GM12892 (cell line): Measurements from ENCODE around the gene DNMT3A.

Experiments used
- DNase-seq: peaks from one replicate; pipeline ENCODE4 v3.0.0; 2011; ENCODE audit not compliant: insufficient read length
- FAIRE-seq: peaks from 2 replicates; lab custom pipeline; 2011; peaks lifted over from hg19 to GRCh38; lab: Jason Lieb, UNC
- POLR2A ChIP-seq: IDR thresholded peaks from 2 replicates; pipeline ENCODE4 v1.6.1; 2011; ENCODE audit warnings: low read depth, low read length, control low read depth
- POLR2AphosphoS5 ChIP-seq: IDR thresholded peaks from 2 replicates; pipeline ENCODE4 v1.6.1; 2011; ENCODE audit warnings: low read depth, low read length, control low read depth
- TAF1 ChIP-seq: IDR thresholded peaks from 2 replicates; pipeline ENCODE4 v1.6.1; 2011; ENCODE audit warnings: low read depth, mild to moderate bottlenecking, control low read depth, low read length, borderline replicate concordance

The DNMT3A gene

DNA sequence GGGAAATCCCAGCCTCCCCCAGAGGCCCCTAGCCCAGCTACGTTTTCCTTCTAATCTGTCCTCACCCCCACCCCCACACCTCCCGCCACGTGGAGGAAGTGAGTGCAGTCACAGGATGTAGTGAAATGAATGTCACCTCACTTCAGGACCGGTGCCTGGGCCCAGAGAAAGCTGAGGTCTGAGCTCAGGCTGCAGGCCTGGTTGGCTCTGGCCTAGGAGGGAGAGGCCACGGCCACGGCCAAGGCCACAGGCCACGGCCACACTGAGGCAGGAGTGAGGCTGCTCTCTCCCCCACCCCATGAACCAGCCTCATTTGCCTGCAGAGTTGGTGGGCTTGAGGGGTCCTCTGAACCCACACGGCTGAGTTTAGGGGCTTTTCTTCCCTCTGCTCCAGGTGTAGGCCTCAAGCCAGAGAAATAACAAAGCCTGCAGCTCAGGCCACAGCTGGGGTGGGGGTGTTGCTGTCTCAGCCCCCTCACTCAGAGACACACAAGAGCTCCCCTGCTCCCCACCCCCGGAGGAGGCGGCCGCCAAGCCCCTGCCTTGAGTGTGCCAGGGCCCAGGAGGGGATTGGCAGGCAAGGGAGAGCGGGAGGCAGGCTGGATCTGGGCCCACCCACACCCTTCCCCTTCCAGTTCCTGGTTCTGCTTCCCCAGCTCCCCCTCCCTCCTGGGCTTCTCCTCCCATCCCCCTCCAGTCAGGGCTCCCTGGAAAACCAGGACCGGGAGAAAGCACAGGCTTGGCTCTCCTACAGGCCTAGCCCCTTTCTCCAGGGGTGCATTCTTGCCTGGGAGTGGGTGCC is 27.0 kb downstream of the DNMT3A start:
- DNase-seq, result peak; percentile 93
- peak; percentile 95 for FAIRE-seq
- TF ChIP-seq POLR2AphosphoS5 (peak; percentile 75), POLR2A (peak; percentile 80), TAF1 (0 out of 2 replicates have a peak, but pooled peaks have one; percentile 62)

GRCh38 chr2:25313711-25314513 is 27.8 kb downstream of the DNMT3A start:
- TF ChIP-seq POLR2A (no peak), POLR2AphosphoS5 (no peak), TAF1 (no peak)
- peak; percentile 69 for FAIRE-seq
- DNase-seq, result no peak

DNA sequence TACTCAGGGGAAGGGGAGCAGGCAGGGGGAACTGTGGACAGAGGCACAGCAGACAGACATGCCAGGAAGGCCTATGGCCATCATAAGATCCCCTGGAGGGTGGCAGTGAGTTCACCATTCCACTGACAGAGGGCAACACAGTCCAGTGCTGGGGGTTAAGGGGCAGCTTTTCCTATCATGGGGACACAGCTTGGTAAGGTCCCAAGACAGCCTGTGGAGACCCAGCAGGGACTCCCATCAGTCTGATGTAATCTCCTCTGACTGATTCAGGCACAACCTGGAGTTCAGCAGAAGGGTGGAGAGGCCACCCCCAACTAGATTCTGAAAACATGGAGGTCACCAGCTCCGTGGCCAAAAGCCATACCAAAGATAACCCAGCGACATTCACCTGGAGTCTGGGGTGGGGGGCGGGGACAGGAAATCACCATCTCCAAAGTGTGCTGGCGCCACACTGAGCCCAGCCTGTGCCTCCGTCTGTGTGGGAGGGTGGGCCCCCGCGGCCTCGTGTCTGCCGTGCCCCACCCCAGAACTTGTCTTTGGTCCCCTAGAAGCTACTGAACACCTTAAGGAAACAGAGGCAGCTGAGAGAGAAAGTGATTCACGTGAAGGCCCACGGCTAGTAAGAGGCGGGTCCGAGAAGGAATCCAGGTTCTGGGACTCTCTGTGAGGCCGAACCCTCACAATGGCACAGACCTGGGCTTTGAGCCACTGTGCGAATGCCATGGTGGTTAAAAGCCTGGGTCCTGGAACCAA is 28.6 kb downstream of the DNMT3A start:
- FAIRE-seq (peak; percentile 38), DNase-seq (no peak)
- no peak for TF ChIP-seq POLR2AphosphoS5
- TF ChIP-seq POLR2A, result no peak
- TF ChIP-seq TAF1, result no peak

DNA sequence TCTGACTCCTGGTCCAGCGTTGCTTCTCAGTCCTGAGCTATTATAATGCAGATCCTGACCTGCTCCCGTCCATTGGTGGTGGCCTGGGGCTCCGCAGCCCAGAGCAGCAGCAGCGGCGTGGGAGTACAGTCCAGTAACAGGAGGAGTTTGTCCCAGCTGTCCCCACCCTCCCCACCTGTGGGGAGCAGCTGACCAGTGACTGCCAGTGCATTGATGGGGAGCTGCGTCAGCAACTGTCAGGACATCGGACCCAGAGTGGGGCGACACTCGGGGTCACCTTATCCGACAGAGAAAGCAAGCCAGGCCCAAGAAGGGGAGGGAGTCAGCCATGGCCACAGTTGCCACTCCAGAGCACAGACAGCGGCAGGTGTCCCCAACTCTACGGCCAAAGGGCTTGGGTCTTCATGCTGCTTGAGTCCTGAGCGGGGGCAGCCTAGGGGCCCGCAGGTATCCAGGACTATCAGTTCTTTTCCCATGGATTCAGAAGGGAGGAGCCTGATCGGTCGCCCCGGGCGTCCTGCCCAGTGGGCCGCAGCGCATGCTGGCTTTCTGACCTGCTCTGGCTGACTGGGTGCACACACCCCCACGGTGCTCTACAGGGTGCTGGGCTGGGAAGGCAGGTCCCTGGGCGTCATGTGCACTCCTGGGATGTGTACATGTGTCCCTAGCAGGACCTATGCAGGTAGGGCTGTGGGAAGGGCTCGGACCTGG is 29.7 kb downstream of the DNMT3A start:
- TF ChIP-seq POLR2A, result no peak
- TF ChIP-seq POLR2AphosphoS5, result no peak
- no peak for TF ChIP-seq TAF1
- DNase-seq (no peak), FAIRE-seq (no peak)

- TF ChIP-seq TAF1 (no peak), POLR2AphosphoS5 (no peak), POLR2A (no peak)
- FAIRE-seq, result no peak
- no peak for DNase-seq
Measured at GRCh38 chr2:25310965-25311864, 30.5 kb downstream of the DNMT3A start.

DNA sequence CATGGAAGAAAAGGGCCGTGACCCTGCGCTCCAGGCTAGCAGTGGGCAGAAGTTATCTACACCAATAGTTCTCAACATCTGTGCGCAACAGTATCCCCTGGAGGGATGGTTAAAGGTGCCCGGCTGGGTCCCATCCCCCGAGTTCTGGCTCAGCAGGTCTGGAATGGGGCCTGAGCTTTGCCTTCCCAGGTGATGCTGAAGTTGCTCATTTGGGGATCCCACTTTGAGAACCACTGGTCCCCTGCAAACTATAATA is 31.1 kb downstream of the DNMT3A start:
- DNase-seq (no peak), FAIRE-seq (no peak)
- TF ChIP-seq TAF1, result no peak
- no peak for TF ChIP-seq POLR2AphosphoS5
- TF ChIP-seq POLR2A, result no peak

DNA sequence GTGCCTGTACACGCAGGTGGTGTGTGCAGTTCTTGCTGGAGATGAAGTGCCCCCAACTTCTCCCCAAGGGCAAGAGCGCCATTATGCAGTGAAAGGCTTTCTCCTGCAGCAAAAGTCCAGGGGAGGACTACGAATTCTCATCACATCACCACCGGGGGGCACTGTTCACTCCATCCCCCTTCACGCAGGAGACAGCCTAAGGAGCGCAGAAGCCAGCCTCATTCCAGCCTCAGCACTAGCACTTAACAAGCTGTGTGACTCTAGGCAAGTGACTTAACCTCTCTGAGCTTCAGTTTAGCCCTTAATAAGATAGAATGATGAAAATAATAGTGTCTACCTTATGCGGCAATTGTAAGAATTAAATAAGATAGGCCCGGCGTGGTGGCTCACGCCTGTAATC is 32.3 kb downstream of the DNMT3A start:
- TF ChIP-seq POLR2A (no peak), POLR2AphosphoS5 (no peak), TAF1 (no peak)
- FAIRE-seq, result peak; percentile 75
- peak; percentile 55 for DNase-seq

DNA sequence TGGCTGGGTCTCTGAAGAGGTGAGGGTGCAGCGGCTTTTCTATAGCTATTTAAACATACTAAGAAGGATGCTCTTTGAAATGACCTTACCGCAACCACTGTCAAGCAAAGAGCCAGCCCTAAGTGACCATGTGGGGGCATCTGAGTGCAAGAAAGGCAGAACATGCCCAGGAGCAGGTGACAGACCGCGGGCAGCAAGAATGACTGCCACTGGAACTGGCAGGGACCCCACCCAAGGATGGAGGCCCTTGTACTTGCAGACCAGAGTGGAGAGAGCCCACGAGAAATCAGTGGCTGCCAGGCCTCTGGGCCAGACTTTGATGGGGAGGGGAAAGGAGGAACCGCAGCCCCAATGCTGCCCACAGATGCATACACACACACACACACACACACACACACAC is 33.1 kb downstream of the DNMT3A start:
- no peak for FAIRE-seq
- no peak for TF ChIP-seq POLR2A
- TF ChIP-seq TAF1, result no peak
- TF ChIP-seq POLR2AphosphoS5, result no peak
- no peak for DNase-seq

DNA sequence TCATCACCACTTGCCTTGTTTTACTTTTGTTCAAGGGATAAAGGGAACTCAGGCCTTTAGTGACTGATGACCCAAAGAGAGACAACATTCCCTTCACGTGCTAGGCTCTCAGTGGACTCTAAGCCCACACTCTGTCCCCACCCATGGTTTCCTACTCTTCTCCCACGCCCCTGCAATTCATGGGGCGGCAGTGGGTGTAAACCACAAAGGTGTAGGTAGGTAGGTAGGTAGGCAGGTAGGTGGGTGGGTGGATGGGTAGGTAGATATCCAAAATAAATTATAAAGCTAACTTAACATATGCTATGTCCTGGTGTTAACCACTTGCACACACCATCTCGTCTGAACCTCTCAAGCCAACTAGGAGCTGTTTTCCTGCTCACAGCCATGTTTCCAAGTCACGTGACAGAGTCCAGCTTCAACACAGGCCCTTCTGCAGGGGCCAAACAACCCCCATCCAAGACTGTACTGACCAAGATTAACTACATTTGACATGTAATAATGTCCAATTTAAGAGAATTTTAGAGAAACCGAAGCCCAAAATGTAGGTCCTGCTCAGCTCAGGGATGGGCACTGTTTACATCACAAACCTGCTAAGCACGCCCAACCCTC is 33.7 kb downstream of the DNMT3A start:
- FAIRE-seq (no peak), DNase-seq (no peak)
- TF ChIP-seq TAF1, result no peak
- no peak for TF ChIP-seq POLR2A
- no peak for TF ChIP-seq POLR2AphosphoS5

GRCh38 chr2:25306777-25307368 is 34.9 kb downstream of the DNMT3A start:
- DNase-seq (no peak), FAIRE-seq (no peak)
- TF ChIP-seq POLR2AphosphoS5, result no peak
- TF ChIP-seq TAF1, result no peak
- no peak for TF ChIP-seq POLR2A
